Inflammatory macrophage treated with lipopolysaccharide for 1 hour (primary cell): ENCODE data around the gene FAR2.
A peak's percentile ranks its signal among the peaks of the same experiment; 100 is the strongest.
"Not testable (repeated sequence)": the region's sequence is repeated elsewhere in the genome, so short reads cannot be mapped to it uniquely, and the experiment has no call there.

Experiments used
- DNase-seq, 2 donors: peaks; one replicate each; pipeline ENCODE4 v3.0.0-alpha.2; 2020 to 2022

Gene FAR2

DNA sequence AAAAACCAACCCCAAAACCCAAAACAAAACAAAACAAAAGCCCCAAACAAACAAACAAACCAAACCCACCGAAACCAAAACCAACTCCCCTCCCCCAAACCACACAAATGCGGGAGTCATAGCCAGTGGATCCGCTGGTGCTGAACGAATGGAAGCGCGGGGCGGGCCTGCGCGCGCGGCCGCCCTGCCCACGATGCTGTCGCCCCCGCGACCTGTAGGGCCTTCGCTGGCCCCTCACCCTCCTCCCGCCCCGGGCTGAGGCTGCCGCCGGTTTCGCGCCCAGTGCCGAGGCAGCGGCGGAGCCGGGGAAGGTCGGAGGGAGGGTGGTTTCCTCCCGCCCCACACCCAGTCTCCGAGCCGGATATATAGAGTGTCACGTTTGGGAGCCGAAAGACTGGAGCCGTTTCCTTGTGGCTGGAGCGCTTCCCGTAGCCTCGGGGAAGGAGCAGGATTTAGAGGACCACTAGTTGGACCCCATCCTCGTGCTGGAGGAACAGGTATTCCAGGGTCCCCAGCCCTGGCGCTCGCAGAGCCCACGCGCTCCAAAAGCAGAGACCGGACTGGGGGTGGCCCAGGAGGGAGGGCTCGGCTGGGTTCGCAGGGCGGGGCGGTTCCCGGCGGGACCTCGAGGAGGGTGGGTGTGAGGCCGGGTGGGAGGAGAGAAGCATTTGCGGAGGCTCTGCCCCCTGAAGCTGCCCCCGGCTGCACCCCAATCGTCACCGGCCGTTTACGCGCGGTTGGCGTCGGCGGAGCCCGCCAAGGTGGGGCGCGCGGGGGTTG is at the start of gene FAR2:
TSS of gene FAR2 (plus strand) at position 368 of the 780 bp plus-strand sequence. CDS start 121,172 bp downstream, outside the sequence.
- DNase-seq = peak; percentile 60

DNA sequence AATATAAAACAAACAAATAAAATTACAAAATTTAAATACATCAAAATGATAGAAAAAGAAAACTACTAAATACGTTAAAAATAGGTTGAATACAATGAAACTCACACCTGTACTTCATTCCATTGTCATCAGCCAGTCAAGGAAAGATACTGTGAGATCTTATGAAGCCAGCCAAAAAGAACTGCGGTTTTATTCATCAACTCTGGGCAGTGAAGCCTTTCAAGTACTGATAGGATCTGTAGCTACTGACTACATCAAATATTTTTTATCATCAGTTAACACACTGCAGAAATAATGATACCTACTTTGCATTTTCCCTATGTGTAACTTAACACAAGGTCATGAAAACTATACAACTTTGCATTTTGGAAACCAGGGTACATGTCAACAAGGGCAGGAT is 46.3 kb upstream of the FAR2 start:
- no peak for DNase-seq

DNA sequence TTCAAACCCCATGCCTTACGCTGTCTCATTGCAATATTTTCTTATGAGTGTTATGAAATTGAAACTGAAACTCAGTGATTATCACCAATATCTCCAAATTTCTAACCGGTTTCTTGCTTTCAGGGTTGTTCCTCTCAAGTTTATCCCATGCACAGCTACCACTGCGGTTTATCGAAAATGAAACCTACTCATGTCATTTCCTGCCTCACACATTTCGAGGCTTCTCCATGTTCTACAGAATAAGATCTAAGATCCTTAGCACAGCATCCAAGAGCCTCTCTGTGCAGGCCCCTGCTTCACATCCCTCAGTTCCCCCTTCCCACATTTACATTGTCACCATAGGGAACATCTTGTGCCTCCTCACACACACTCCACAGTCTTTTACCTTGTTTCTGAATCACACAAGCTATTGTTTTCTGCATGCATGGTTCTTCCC is 45.5 kb upstream of the FAR2 start:
- DNase-seq = peak; percentile 69 to 71

- peak; percentile 10 to 34 for DNase-seq
These were observed 44.6 kb upstream of the FAR2 start for GRCh38 chr12:29104516-29104915.

DNA sequence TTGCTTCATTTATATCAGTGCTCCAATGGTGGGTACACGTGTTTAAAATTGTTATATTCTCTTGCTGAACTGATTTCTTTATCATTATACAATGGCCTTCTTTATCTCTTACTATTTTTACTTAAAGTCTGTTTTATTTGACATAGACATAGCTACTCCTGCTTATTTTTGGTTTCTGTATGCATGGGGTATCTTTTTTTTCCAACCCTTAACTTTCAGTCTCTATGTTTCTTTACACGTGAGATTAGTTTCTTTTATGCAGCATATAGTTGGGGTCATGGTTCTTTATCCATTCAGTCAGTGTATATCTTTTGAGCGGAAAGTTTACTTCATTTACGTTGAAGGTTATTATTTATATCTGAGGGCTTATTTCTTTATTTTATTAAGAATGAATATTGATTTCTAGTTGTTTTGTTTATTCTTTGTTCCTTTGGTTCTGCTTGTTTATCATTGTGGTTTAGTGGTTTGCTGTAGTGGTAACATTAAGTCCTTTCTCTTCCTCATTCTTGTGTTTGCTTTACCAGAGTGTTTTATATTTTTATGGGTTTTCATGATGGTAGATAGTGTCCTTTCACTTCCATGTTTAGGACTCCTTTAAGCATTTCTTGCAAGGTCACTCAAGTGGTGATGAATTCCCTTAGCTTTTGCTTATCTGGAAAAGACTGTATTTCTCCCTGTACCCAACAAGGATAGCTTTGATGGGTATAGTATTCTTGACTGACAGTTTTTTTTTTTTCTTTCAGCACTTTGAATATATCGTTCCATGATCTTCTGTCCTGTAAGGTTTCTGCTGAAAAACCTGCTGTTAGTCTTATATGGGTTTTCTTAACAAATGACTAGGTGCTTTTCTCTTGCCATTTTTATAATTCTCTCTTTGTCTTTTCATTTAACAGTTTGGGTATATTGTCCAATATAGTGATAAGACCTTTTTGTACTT is 38.3 kb upstream of the FAR2 start:
- no peak for DNase-seq

- no peak for DNase-seq
These were observed 36.0 kb upstream of the FAR2 start for GRCh38 chr12:29113101-29113500.

DNA sequence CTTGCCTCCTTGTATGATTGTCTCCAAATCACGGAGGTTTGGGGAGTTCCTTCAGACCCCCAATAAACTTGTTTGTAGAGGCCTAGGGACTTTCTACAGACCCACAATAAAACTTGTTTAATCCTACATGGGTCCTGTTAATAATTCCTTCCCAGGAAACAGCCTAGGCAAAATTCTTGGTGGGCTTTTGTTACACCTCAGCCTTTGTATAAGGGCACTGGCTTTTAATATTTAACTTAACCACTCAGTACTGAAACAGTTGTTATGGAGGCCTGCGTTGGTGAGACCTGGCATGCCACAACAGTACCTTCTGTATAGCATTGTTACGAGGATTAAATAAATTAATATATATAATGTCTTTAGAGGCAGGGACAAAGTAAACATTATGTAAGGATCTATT is 32.7 kb upstream of the FAR2 start:
- no peak for DNase-seq

- no peak for DNase-seq
These were observed 17.5 kb upstream of the FAR2 start for GRCh38 chr12:29131539-29131938.

DNA sequence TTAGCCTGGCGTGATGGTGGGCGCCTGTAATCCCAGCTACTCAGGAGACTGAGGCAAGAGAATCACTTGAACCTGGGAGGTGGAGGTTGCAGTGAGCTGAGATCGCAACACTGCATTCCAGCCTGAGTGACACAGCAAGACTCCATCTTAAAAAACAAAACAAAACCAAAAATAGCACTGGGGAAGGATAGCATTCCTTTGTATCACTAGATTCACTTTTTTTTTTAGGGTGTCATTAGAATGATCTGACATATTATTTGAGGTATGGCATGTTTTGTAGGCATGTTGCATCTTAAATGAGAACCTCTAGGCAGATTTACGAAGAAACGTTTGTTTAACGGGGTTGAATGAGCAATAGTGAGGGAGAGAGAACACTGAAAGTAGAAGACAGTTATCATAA is 16.8 kb upstream of the FAR2 start:
- DNase-seq = no peak

DNA sequence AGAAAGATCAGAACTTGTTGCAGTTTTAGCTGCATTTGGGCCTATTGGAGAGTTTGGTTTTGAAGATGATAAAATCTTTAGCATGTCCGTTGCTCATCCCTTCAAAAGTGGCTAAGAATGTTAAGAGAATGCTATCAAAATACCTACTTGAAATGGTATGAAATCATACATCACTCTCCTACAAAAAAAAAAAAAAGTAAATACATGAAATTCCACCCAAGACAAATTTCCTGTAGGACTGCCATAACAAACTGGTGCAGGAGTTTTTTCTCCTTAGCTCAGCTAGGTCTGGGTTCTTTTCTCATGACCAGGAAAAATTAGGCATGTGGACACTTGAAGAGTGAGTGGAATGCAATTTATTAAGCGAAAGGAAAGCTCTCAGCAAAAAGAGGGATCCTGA is 15.9 kb upstream of the FAR2 start:
- DNase-seq = no peak

DNA sequence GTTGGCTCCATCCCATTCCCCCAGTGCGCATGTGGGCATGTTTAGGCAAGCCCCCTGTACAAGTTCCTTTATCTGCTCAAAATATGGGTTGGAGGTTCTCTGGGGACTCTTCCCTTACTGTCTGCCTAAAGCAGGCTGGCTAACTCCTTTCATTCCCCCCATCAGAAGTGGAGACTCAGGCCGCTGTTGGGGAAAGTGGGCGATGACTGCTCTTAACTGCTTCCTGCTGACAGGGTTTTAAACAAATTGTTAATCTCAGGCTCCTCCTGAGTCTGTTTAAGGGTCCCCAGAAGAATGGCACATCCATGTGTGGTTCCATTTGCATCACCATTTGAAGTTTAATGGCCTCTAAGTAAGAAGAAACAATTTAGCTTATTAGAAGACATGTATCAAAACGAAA is 15.4 kb upstream of the FAR2 start:
- DNase-seq = no peak

GRCh38 chr12:29138256-29138655 is 10.8 kb upstream of the FAR2 start:
- not testable (repeated sequence) for DNase-seq

DNA sequence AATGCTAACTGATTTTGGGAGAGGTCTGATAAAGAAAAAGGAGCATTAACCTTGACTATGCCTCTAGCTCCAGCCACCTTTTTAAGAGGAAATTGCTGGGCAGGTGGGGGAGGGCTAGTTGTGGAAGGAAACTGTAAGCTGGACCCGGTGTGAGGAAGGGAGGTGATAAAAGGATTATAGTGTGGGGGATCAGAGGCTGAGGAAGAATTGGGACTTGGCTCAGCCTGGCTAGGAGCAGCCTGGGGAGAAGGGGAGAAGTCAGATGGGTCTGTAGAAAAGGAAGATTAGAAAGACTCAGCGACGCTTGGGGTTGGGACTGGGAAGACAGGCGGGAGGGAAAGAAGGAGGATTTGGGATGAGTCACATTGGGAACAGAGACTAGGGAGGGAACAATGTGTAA is 10.2 kb upstream of the FAR2 start:
- not testable (repeated sequence) for DNase-seq

DNA sequence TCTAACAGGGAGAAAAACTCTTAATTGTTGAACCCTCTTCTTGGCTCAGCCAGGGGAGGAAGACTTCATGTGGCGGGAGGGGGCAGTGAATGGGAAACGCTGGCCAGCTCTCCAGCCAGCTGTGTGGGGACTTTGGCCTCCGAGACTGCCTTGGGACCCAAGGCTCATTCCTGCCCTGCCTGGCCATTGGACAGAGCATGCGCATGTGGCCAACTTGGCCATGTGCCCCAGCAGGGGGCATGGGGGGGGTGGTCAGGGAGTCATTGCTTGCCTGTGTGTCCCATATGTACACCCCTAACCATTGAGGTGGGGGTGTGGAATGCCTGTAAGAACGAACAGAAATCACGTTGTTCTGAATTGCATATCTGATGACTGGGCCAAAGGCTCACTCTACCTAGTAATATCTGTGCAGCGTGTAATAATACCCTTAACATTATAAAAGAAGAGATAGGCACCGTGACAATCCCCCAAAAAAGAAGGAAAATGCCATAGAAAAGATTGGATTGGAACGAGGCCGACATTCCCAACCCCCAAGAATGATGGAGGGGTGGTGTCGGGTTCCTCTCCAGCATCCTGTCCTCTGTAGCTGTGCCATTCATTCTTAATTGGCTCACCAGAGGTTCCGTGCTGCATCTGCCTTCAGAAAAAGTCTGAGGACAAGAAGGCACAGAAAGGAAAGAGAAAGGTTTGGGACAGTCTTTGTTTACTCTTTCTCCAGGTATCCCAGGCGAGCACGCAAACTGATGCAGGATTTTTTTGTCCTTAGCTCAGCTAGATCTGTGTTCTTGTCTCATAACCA is 3.5 kb upstream of the FAR2 start:
- no peak for DNase-seq

DNA sequence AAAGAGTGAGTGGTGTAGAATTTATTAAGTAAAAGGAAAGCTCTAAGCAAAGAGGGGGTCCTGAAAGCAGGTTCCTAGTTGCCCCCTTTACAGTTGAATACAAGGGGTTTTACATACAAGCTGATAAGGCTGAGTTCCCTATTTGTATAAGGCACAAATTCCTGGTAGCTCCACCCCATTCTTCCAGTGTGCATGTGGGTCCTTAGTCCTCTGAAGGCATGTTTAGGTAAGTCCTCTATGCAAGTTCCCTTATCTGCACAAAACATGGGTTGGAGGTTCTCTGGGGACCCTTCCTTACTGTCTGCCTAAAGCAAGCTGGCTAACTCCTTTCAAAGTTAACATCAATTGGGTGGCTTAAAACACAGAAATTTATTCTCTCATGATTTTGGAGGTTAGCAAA is 2.9 kb upstream of the FAR2 start:
- no peak for DNase-seq

DNA sequence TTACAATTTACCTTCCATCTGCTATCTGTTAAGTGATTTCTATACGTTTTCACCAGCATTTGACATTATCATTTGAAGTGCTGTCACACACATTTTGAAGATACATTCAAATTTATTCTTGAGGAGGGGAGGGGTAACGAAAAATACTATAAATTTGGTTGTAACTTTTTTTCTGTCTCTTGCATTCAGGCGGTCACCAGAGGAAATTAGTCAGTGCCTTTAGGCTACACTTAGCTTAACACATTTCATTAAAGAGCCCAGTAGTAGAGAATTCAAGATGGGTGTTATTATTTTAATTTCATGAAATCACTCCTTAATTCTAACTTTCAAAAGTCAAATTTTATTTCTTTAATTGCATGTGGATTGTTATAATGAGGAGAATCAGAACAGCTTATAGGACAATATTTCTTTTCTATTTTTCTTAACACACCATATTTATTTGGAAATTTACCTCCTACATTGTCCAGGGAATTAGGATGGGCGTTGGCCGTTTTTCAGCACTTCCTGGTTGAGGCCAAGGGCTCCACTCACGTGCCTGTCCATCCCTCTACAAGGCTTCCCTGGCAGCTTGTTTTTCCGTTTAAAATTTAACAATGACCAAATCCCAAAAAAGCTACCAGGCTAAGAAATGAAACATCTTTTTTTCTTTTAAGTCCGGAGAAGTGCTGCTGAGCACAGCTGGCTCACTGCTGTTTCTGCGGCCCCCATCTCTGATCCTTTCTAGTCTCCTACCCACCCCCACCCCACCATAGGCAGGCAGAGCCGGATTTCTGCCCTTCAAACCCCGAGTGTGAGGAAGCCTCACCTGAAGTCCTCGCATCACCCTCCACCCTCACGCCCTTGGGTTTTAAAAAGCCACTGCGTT is 1.1 kb upstream of the FAR2 start:
- DNase-seq = no peak

GRCh38 chr12:29148596-29148910 is 525 bp upstream of the FAR2 start:
- peak; percentile 54 to 62 for DNase-seq

- no peak for DNase-seq
These were observed 708 bp downstream of the FAR2 start for GRCh38 chr12:29149691-29150281.

- no peak for DNase-seq
These were observed 1.4 kb downstream of the FAR2 start for GRCh38 chr12:29150462-29150861.

DNA sequence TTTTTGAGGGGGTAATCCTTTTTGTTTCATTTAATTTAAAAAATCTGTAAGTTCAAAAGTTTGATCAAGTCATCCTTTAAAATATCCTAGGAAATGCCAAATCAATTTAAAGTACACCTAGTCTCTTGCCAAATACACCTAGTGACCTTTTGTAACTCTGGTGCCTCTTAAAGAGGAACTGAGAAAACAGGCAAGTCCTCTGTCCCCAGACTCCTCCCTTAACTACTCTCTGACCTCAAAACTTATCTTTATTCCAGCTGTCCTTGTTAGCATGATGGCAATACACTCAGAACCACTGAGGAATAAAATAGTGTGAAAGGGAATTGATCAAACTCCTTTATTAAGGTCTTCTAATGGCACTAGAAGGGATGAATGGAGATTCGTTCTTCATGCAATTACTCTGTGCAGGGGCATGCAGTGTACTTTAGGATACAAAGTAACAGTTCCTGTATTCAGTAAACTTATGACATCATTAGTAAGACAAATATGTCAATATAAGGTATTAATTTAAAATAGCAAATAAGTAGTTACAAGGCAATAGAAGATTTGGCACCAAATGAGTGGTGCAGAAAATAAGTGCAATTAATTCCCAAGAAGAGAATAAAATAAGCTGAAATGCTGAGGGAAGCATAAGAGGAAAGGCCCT is 3.3 kb downstream of the FAR2 start:
- DNase-seq = peak in 1 of 2 donors; percentile 52

- no peak for DNase-seq
These were observed 4.0 kb downstream of the FAR2 start for GRCh38 chr12:29152981-29153630.
